T-helper 2 cell treated with Interferon-gamma antibody and Interleukin-4, amounts not matched to agents 100 ng/mL and 5 ng/mL, for 36 hours (primary cell): Measurements from ENCODE around the gene SATB1. TPM values are rescaled to one million over a fixed set of nuclear protein-coding genes. Genes with fewer than 3 reads are reported as not detected.

Experiments used
- intact Hi-C: fragments of 100-400 bp; cut with micrococcal nuclease; formaldehyde crosslinking; loops from one replicate; pipeline ENCODE4 v1.15.1; 2023
- total RNA-seq: library from RNA; stranded (reverse); gene quantifications from 2 replicates; pipeline ENCODE4 v1.2.3, GENCODE V29; 2022

SATB1 gene
- total RNA-seq, 1 donor from 2014 or later = 258 TPM

DNA sequence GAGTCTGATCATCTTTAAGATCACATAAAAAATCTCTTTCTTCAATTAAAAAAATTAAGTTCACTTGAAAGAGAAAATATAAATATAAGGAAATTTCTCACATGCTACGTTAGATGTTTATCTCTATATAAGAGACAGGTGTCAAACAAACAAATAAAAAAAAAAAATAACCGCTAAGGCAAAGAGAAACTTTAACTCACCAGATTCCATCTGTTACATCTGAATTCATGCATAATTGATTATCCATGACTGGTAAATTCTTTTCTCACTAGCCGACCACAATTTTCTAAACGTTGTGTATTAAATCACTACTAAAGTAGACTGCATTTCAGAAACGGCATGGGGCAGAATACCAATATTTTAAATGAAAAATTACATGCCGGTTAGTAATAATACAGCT lies 9.6 kb upstream of the SATB1 start:
- intact Hi-C loops = loop anchor here (1.0 kb wide), 2 partner anchors 8 to 9 kb away; no protein-coding TSS in a partner anchor

- intact Hi-C loops = no loop called here
Measured at GRCh38 chr3:18432752-18433151, 7.6 kb upstream of the SATB1 start.

GRCh38 chr3:18431266-18431665 lies 6.1 kb upstream of the SATB1 start:
- intact Hi-C loops = no loop called here

GRCh38 chr3:18428991-18429745 lies 4.0 kb upstream of the SATB1 start:
- intact Hi-C loops = loop anchor here (5.0 kb wide), 1 partner anchor 313 kb away; no protein-coding TSS in a partner anchor

GRCh38 chr3:18428036-18428435 lies 2.9 kb upstream of the SATB1 start:
- intact Hi-C loops = loop anchor here (5.0 kb wide), 1 partner anchor 314 kb away; no protein-coding TSS in a partner anchor

GRCh38 chr3:18426597-18427193 lies 1.6 kb upstream of the SATB1 start:
- intact Hi-C loops = loop anchor here (1.0 to 5.0 kb wide), 3 partner anchors 8 to 316 kb away; no protein-coding TSS in a partner anchor

GRCh38 chr3:18425641-18426257 lies 610 bp upstream of the SATB1 start:
- intact Hi-C loops = loop anchor here (1.0 to 5.0 kb wide), 3 partner anchors 9 to 317 kb away; no protein-coding TSS in a partner anchor

DNA sequence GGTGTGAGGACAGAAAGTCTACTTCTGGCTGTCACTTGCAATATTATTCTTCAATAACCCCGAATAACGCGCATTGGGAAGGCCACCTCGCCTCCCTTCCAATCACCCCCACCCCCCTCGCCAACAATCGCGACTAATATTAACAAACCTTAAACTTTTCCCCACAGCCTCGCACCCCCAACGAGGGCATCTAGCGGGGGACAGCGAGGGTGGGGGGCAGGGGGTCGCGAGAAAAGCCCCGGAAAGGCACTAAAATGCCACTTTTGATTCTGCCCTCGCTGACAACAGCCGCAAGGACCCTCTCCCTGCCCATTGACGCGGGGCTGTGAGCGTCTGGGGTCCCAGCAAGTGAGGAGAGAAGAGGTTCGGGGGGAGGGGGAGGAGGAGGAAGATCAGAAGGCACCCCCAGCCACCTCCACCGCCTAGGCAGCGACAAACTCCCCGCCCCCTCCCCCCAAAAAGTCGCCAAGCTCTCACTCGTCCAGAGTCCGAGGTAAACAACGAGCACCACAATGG lies 868 bp downstream of the SATB1 start:
- intact Hi-C loops = loop anchor here (5.0 kb wide), 1 partner anchor 1618 kb away; the partner anchor contains the start of gene KAT2B

DNA sequence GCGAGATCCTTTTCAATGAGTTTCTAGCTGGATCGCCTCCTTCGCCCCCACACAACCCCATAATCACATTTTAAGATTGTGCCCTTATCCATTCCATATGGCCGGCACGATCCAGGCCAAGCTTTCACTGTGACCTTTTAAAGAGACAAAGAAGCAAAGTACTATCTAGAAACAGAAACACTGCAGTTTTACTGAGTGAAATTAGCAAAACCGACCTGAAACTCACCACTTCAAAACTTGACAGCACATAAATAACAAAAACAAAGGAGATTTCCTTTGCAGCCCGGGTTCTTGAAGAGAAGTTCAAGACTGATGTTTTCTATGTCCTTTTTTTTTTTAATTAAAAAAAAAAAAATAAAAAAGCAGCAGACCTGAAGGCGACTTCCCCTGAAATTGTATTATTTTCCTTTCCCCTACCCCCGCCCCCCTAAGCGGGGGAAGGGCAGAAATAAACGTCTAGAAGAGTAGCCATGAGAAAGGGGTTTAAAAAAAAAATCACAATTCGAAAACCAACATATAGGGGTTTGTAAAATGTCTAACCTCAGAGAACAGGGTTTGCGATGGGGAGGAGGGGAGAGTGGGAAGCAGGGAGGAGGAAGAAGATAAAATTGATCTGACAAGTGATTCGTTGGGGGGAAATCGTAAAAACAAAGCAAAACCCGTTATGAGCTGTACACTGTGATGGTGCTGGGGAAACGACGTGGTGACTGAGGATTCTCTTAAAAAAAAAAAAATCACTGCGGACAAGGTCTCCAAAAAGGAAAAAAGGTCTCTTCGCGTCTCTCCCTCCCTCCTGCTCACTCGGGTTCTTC lies 1.5 kb downstream of the SATB1 start:
- intact Hi-C loops = loop anchor here (1.0 to 5.0 kb wide), 4 partner anchors 8 to 1619 kb away; partner anchors contain the start of gene KAT2B

GRCh38 chr3:18422972-18423371 lies 2.2 kb downstream of the SATB1 start:
- intact Hi-C loops = loop anchor here (1.0 to 5.0 kb wide), 4 partner anchors 8 to 1619 kb away; partner anchors contain the start of gene KAT2B

DNA sequence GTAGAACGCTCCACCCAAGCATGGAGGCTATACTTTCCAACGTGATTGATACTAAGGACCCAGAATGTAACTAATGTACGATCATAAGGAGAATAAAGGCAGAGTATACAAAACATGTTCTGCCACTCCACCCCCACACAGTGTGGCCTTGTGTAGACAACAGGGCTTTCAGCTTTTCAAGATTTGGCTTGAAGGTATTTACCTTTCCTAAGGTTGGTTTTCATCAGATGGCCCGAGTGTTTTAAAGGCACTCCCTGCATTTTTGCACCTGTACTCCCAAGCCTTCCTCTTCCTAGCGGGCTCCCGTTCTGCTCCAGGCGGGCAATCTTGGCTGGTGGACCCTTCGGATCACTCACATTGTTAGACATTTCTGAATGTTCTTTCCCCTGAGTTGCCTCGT lies 4.6 kb downstream of the SATB1 start:
- intact Hi-C loops = loop anchor here (1.0 to 5.0 kb wide), 2 partner anchors 9 to 1622 kb away; partner anchors contain the start of gene KAT2B

DNA sequence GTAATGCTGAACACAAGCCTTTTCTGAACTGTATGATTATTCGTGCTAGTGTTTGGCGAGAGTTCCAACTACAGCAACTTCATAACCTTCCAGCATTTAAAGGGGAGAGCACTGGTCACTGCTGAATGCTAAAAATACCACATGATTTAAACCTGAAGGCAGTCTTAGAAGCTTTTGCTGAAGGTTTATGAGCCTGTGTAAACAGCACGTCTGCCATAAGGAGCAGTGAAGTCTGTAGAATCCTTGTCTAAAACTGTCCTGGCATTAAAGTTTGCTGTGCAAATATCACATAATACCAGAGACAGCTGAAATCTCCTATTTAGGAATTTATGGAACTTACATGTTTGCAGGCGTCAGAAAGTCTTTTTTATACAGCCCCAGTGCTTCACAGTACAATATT lies 5.9 kb downstream of the SATB1 start:
- intact Hi-C loops = no loop called here

DNA sequence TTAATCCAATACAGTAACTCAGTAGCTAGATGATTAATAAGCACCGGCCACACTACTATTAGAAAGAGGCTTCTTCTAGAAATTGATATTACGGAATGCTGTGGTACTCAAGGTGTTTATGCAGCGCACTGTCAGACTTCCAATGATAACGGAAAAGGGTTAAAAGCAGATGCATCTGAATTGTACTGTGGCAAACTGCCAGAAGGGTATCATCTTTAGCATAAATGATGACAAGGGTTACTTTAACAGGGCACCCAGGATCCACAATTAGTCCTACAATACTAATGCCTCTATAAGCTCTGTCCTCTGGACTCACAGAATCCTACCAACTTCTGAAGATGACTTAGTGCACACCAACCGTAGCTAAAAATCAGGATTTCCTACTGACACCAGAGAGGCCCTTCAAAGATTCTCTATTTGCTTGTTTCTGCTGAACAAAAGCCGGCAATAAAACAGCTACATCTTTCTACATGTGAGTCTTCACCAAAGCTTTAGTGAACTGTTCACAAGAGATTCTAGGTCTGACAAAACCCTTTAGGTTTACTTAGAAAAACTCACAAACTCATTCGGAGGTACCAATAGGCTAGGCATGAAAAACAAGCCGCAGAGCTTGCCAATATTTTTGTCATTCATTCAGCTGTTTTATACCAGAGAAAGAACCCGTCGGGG lies 7.1 kb downstream of the SATB1 start:
- intact Hi-C loops = no loop called here

DNA sequence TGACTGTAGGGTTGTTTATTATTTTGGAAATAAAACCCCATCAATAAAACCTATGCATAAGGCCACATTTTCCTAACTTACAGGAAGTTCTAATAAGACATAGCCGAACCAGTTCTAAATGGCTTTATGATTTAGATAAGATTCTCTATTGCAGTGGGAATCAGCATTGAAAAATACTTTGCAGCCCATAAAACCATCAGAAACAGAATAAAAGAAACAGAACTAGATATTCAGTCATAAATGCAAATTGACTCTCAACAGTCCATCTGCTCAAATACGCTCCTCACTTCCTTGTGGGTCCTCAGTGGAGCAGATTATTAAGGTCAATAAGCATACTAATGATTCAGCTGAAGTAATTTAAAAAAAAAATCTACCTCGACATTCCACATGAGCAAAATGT lies 8.8 kb downstream of the SATB1 start:
- intact Hi-C loops = no loop called here

GRCh38 chr3:18415839-18416238 lies 9.3 kb downstream of the SATB1 start:
- intact Hi-C loops = loop anchor here (1.0 kb wide), 1 partner anchor 7 kb away; no protein-coding TSS in a partner anchor

DNA sequence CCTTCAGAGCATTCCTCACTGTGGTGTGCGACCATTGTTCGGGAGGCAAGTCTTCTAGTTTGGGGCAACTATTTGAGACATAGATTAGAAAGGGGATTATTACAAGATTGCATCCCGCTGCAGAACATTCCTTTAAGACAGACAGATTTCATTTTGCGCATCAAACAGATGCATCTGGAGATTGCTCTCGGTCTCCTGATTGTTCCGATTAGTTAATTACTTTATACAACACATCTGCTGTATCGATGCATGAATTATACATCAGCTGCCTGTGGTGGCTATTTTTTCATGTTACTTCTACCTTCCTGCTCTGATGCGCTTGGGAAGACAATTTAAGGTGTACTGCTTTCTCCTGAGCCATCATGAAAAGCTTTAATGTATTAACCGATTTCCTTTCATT lies 10.0 kb downstream of the SATB1 start:
- intact Hi-C loops = loop anchor here (1.0 kb wide), 1 partner anchor 8 kb away; no protein-coding TSS in a partner anchor

GRCh38 chr3:18412684-18413083 lies 12.5 kb downstream of the SATB1 start:
- intact Hi-C loops = loop anchor here (5.0 kb wide), 1 partner anchor 575 kb away; no protein-coding TSS in a partner anchor

DNA sequence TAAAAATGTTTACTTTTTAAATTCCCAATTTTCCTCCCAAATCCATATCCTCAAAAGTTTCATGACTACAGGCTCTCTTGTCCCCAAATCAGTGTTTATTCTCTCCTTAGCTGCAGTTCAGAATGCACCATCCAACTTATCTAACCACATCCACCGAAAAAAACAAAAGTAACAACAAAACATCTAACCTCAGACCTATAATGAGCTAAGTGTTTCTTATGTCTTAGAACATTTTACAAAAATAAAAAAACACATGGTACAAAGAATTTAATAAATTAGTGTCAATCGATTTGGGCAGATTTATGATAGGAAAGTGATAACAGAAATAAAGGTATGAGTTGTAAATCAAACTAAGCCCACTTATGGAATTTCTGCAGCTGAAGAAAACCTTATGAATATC lies 13.6 kb downstream of the SATB1 start:
- intact Hi-C loops = loop anchor here (1.0 to 5.0 kb wide), 3 partner anchors 9 to 576 kb away; no protein-coding TSS in a partner anchor

DNA sequence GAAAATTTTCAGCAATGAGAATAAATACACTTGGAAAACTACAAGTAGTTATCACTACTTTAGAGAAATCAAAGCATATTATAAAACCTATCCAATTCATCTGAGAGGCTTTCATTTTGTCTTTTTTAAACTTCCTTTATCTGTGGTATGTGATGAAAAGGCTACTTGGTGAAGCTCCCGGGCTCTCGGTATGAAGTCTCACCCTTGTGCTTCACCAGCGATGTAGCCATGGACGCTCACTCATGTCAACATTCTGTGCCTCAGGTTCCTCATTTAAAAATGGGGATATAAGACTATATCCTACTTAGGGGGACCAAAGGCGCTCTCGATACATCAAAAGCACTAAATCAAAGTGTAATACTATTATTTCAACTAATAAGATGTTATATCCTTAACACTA lies 14.9 kb downstream of the SATB1 start:
- intact Hi-C loops = loop anchor here (1.0 to 5.0 kb wide), 3 partner anchors 8 to 577 kb away; no protein-coding TSS in a partner anchor

DNA sequence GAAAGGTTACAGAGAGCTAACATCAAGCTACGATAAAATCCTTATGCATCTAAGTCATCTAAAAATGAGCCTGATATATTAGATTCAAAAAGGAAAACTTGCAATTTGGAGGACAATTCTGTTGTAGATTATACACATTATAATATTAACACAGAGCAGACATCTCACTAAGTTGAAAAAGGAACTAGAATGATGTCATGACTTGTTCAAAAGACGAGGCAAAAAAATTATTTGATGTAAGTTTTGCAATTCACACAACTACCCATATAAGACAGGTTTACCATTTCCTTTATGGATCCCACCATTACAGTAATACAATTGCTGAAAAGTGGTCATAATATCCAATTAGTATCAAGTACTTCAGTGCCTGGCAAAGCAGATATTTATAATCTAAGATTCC lies 15.9 kb downstream of the SATB1 start:
- intact Hi-C loops = loop anchor here (5.0 kb wide), 1 partner anchor 33 kb away; no protein-coding TSS in a partner anchor
